ENCODE results near the gene SYAP1.
"Not testable (repeated sequence)": the region's sequence is repeated elsewhere in the genome, so short reads cannot be mapped to it uniquely, and the experiment has no call there.

SYAP1 gene

GRCh38 chrX:16725072-16725471 is 5.7 kb downstream of the SYAP1 start:
- no peak for DNase-seq (ENCODE audit: low read depth in 2 of 2)

DNA sequence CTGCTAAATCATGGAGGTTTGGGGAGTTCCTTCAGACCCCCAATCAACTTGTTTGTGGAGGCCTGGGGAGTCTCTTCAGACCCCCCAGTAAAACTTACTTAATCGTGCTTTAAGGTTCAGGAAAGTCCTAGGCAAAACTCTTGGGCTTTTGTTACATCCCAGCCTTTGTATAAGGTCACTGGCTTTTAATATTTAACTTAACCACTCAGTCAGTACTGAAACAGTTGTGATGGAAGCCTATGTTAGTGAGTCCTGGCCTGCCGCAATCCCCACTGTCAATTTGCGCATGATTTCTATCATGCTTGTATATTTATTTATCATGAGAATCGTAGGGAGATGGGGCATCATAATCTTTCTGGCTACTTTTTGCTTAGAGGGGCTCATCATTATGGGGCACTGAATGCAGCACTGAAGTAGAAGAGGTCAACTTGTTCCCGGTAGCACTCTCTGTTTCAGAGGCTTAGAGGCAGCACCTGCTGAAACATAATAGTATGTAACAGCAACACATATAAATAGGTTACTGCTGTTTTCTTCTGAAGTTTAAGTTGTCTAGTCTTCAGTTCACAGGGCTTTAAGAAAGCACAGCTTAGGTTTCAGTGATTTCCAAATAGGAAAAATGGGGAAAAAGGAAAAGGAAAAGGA is 7.1 kb downstream of the SYAP1 start:
- DNase-seq (ENCODE audit: low read depth in 2 of 2), result not testable (repeated sequence)

DNA sequence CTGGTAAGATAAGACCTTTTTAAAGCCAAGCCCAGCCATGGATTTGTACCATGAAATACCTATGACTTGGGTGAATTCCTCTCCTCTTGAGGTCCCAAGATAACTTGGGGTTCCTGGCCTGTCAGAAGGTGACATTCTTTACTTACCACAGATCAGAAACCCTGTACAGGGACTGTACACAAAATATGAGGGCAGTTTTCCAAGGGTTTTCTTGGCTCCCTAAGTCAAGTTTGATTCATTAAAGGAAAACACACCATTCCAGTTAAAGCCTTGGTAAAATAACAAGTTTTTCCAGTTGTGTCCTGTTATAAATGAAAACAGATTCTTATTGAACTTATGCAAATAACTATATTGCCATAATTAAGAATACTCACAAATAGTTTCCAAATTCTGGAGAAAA is 8.2 kb downstream of the SYAP1 start:
- DNase-seq (ENCODE audit: low read depth in 2 of 2), result no peak

DNA sequence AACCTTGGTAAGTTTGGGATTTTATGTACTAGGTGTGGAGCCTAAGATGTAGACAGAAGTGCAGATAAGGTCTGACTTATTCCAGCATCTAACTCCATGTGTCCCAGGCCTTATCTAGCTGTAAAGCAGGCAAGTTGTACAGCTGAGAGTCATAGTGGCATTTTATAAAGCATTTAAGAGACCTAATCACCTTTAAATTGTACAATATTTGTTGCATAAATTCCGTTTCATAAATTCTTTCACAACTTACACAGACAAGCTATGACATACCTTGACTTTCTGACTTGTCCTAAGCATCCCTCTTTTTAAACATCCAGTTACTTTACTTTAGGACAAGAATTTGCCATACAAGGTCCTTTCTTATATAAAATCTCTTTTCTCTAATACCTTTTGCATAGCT is 11.0 kb downstream of the SYAP1 start:
- no peak for DNase-seq (ENCODE audit: low read depth in 2 of 2)

DNA sequence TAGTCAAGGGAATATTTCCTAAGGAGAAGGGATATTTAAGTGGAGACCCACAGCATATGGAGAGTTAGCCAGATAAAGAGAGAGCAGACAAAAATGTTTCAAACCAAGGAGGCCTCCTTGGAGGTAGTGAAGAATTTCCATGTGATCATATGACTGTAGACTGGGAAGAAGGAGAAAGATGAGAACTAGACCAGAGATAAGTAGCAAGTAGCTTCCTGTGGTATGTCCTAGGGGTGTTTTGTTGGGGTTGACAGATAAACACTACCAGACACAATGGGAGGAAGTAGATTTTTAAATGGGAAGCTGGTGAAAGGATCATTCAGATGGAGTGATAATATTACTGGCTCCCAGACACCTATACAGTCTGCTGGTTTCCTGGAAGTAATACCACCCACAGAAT is 13.6 kb downstream of the SYAP1 start:
- no peak for DNase-seq (ENCODE audit: low read depth in 2 of 2)

GRCh38 chrX:16737024-16737423 is 17.6 kb downstream of the SYAP1 start:
- no peak for DNase-seq (ENCODE audit: low read depth in 2 of 2)

DNA sequence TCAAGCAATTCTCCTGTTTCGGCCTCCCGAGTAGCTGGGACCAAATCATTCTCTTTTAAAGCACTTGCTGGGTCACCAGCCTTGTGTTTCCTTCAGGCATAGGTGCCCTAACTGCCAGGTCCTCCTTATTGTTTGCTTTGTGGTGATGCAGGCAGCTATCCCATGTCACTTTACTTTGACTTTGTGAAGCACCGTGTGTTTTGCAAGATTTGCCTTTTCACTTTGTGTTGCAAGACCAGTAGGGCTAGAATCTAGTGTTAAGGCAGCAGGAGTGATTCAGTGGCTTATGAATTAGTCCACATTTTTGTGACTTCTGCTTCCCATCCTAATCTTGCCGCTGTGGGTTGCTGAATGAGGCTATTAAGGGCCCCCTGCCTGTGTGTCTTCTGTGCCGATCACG is 20.2 kb downstream of the SYAP1 start:
- no peak for DNase-seq (ENCODE audit: low read depth in 2 of 2)

DNA sequence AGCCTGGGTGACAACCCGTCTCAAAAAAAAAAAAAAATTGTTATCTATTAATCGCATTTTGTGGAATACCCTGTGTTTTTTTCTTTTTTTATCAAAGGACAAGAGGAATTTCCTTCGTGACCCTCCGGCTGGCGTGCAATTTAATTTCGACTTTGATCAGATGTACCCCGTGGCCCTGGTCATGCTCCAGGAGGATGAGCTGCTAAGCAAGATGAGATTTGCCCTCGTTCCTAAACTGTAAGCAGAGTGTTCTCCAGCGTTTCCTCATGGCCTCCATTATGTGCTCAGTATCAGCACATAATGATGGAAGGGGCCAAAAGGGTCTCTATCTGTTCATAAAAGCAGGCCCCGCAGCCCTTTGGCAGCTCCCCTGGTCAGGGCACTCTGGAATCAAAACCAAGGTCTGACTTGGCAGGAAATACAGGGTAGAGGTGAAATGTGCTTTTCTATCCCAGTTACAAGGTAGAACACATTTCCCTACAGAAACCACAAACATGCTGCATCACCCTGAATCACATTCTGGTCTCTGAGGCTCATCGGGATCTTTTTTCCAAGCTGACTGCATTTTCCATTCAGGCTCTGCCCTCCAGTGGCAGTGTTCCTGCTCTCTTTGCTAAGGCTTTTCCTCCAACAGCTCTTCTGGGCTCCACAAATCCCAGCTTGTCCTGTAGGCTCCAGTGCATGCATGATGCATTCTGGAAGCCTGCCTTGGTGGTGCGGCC is 24.4 kb downstream of the SYAP1 start:
- DNase-seq (ENCODE audit: low read depth in 2 of 2), result no peak

DNA sequence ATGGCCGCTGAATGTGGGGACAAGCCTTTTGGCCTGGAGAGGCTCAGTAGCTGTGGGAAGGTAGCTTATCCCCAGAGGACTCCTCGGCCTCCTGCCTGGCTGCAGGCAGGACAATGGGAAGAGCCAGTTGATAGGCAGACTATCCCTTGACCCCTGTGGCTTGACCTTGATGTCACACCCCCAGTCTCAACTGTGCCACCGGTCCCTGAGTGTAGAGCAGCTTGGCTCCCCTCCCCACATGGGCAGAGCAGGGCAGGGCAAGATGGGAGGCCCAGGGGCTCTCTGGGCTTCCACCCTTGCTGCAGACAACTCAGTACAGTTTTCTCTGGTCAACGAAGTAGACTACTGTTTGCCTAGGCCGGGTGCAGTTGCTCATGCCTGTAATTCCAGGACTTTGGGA is 25.7 kb downstream of the SYAP1 start:
- no peak for DNase-seq (ENCODE audit: low read depth in 2 of 2)

- no peak for DNase-seq (ENCODE audit: low read depth in 2 of 2)
These were observed 26.2 kb downstream of the SYAP1 start for GRCh38 chrX:16745659-16746058.

DNA sequence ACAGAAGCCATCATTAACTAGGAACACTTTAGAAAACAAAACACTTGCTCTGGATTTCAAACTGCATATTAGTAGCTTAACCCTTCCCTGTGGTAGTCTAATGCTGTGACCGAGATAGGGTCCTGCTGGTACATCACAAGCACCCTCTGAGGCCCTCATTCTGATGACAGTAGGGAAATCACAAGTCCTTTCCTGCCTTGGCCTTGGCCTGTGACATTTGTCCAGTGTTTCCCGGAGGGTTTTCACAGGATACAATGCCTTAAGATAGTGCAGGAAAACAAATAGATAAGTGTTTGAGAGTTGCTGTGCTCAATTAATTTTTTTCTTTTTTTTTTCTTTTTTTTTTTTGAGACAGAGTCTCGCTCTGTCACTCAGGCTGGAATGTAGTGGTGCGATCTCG is 29.0 kb downstream of the SYAP1 start:
- no peak for DNase-seq (ENCODE audit: low read depth in 2 of 2)

DNA sequence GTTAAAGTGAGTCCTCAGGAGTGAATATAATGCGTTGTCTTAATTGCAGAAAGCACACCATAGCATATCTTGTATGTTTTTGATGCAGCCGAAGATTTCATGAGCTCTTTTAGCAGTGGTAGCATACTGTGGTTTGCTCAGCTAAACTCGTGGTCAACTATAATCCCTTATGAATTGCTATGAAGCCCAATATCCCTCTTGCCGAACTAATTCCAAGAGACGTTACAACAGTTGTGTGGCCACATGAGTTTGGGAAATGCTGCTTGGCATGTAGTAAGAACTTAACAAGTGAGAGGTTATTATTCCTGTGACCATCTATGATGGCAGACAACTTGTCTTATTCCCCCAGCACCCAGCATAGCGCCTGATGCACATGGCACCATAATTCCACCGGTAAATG is 30.7 kb downstream of the SYAP1 start:
- no peak for DNase-seq (ENCODE audit: low read depth in 2 of 2)

DNA sequence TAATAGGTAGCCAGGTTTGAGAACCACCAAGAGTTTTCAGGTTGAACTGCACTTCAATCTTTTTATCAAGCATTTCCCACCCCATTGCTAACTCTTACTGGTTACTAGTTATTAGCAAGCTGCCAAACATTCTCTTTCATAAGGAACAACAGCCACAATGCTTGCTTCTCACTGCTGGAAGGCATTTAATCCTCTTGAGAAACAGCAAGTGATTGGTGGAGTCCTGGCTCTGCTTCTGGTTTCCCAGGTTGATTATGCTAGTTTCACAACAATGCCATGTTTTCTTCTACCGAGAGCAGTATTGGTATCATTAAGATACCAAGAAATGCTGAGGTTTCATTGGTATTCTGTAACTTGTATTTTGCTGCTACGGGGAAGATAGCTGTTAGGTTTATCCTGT is 34.6 kb downstream of the SYAP1 start:
- DNase-seq (ENCODE audit: low read depth in 2 of 2), result no peak

DNA sequence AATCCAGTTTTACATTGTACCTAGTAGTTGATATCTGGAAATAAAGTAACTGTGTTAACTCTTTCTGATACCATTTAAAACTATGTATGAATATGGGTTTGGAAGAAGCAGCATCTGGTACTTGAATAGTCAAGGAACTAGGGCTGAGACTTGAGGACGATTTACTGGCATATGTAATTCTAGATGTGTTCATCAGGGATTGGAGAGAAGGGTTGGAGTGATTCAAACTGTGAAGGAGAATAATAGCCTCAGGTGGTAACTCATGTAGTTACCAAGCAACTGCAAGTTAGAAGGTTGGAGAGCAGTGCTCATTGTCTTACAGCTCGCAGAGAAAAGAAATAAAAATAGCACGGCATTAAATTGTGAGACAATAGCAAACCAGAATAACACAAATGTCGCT is 37.3 kb downstream of the SYAP1 start:
- DNase-seq (ENCODE audit: low read depth in 2 of 2), result no peak

- DNase-seq (ENCODE audit: low read depth in 2 of 2), result not testable (repeated sequence)
These were observed 42.1 kb downstream of the SYAP1 start for GRCh38 chrX:16761500-16761899.

GRCh38 chrX:16762579-16762978 is 43.2 kb downstream of the SYAP1 start:
- no peak for DNase-seq (ENCODE audit: low read depth in 2 of 2)

DNA sequence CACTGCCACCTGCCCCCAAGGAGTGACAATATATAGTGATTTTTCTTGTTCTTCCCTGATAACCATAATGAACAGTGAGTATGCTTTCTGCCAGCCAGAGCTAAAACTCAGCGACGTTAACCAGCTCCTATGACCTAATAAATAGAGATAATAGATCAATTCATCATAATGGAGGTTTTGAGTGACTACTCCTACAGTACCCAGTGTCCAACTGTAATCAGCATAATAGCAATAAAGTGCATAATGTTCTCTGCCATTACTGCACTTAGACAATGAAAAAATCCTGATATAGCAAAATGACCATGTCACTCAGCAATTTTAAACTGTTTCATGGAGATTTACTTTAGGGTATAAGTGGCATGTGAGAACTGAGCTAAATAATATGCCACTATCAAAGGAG is 46.2 kb downstream of the SYAP1 start:
- DNase-seq (ENCODE audit: low read depth in 2 of 2), result no peak

DNA sequence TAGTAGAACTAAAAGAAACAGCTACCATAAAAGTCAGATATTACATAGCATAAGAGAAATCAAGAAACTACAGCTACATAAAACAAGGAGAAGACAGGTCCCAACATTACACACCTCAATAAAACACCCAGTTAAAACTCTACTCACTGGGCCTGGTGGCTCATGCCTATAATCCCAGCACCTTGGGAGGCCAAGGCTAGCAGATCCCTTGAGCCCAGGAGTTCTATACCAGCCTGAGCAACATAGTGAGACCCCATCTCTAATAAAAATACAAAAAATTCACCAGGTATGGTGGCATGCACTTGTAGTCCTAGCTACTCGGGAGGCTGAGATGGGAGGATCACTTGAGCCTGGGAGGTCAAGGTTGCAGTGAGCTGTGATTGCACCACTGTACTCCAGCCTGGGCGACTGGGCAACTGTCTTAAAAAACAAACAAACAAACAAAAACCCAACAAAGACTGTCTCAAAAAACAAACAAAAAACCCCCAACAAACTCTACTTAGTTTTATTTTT is 51.6 kb downstream of the SYAP1 start:
- no peak for DNase-seq (ENCODE audit: low read depth in 2 of 2)

GRCh38 chrX:16771483-16772398 is 52.3 kb downstream of the SYAP1 start:
- no peak for DNase-seq (ENCODE audit: low read depth in 2 of 2)

- DNase-seq (ENCODE audit: low read depth in 2 of 2), result no peak
These were observed 53.0 kb downstream of the SYAP1 start for GRCh38 chrX:16772460-16772859.

DNA sequence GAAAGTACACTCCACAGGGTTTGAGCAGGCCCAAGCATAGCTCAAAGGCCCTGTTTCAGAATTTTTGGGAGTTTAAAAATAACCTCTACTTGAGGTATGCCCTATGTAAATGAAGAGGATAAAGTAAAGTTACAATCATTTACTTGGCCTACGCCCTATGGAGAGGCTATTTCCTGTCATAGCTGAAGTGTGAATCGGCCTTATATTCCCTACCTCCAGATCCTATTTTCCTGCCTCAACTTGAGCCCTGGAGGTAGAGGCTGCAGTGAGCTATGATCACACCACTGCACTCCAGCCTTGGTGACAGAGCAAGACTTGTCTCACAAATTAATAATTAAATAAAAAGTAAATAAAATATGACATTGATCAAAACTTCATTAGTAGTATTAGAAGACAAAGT is 55.3 kb downstream of the SYAP1 start:
- DNase-seq (ENCODE audit: low read depth in 2 of 2), result no peak

- no peak for DNase-seq (ENCODE audit: low read depth in 2 of 2)
These were observed 59.1 kb downstream of the SYAP1 start for GRCh38 chrX:16778545-16778944.

- no peak for DNase-seq (ENCODE audit: low read depth in 2 of 2)
These were observed 59.6 kb downstream of the SYAP1 start for GRCh38 chrX:16778993-16779392.
